H54 (cell line): ENCODE results near the gene RAB7A.
"Not testable (repeated sequence)": the region's sequence is repeated elsewhere in the genome, so short reads cannot be mapped to it uniquely, and the experiment has no call there.

ENCODE experiments used
- DNase-seq: peaks from one replicate; pipeline ENCODE4 v3.0.0; 2011; ENCODE audit warnings: low spot score, mixed read lengths; ENCODE audit not compliant: insufficient read length
- FAIRE-seq: peaks from 3 replicates; lab custom pipeline; 2011; peaks lifted over from hg19 to GRCh38; lab: Jason Lieb, UNC
- POLR2A ChIP-seq: IDR thresholded peaks from 2 replicates; pipeline ENCODE4 v1.6.1; 2011; ENCODE audit warnings: low read depth, mild to moderate bottlenecking, low read length

RAB7A gene

DNA sequence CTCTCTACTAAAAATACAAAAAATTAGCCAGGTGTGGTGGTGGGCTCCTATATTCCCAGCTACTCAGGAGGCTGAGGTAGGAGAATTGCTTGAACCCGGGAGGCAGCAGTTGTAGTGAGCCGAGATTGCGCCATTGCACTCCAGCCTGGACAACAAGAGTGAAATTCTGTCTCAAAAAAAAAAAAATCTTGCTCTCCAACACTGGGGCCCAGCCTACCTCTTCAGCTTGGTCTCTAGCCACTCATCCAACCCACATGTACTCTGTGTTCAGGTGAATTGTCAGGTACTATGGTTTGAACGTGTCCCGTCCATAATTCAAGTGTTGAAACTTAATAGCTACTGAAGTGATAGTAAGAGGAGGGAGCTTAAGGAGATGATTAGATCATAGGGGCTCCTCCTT is 22.4 kb upstream of the RAB7A start:
- FAIRE-seq, result no peak

DNA sequence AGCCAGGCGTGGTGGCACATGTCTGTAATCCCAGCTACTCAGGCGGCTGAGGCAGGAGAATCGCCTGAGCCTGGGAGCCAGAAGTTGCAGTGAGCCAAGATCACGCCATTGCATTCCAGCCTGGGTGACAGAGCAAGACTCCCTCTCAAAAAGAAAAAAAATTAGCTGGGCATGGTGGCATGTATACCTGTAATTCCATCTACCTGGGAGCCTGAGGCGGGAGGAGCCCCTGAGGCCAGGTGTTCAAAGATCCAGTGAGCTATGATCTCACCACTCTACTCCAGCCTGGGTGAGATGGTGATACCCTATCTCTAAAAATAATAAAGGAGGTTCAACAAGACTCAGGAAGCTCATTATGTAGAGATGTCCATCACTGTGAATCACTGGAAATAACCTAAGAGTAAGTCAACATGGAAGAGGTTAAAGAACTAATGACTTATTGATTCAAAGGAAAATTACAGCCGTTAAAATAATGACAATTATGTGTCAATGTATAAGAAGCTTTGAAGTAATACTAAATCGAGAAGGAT is 19.8 kb upstream of the RAB7A start:
- TF ChIP-seq POLR2A, result no peak
- FAIRE-seq (no peak), DNase-seq (no peak)

More for the DNA sequence above, 22.4 kb upstream of the RAB7A start:
- no peak for TF ChIP-seq POLR2A
- no peak for DNase-seq

DNA sequence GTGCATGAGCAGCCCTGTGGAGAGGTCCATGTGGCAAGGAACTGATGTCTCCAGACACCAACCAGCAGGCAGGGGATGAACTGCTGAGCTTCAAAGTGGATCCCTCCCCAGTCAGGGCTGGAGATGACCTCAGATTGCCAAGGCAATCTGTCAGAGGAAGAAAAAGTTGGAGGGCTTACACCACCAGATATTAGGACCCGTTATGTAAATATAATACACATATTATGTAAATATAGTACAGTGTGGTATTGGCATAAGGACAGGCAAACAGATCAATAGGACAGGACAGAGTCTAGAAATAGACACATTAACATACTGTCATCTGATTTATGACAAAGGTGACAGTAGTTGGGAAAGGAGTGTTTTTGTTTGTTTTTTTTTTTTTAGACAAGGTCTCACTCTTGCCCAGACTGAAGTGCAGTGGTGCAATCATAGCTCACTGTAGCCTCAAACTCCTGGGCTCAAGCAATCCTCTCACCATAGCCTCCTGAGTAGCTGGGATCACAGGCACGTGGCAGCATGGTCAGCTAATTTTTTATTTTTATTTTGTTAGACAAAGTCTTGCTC is 18.0 kb upstream of the RAB7A start:
- TF ChIP-seq POLR2A, result no peak
- no peak for FAIRE-seq
- no peak for DNase-seq

GRCh38 chr3:128709038-128709437 is 16.9 kb upstream of the RAB7A start:
- FAIRE-seq (no peak), DNase-seq (no peak)
- TF ChIP-seq POLR2A, result no peak

DNA sequence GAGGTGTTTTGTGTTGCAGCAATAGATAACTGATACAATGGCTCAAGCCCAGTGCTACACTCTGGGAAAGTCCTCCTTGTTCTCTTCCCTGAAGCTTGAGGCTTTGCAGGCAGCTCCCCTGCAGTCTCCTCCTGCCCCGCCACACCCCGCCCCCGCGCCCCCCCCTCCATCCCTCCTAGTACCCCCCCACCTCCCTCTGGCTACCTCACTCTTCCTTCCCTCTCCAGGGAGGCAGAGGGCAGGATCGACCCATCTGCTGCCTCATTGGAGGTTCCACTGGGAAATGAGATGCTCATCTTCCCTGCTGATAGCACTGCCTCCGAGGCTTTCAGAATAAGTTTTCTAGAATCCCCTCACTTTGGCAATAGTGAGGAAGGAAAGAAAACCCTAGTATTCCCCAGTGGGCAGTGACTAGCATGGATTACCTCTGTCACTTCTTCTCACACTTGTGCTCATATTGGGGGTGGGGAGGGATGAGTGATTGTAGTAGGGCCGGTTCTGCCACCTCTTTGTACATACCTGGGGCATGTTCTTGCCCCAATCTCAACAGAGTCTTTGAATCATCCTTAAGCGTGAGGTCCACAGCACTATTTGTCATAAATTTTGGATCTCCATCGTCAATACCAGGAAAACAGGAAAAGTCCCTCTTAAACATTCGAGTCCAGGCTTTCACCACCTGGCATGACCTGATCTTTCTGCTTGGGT is 16.3 kb upstream of the RAB7A start:
- TF ChIP-seq POLR2A, result no peak
- no peak for FAIRE-seq

DNA sequence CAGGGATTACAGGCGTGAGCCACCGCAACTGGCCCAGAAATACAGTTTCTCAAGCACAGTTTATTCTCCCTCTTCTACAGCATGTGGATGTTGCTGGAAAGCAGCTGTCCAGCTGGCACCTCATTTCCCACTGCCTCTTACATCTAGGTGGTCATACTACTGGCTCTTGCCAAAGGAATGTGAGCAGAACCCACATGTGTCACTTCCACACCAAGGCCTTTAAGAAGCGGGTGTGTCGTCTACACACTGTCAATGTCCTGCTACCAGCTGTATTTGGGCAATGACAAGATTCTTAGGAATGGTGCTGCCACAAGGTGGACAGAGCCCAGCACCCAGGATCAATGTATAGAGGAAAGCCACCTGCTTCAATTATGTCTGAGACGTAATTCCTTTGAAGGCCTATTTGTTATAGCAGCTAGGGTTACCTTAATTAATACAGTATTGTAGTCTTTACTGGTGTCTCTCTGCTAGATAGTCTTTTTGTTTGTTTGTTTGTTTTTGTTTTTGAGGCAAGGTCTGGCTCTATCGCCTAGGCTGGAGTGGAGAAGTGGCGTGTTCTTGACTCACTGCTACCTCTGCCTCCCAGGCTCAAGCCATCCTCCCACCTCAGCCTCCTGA is 15.1 kb upstream of the RAB7A start:
- FAIRE-seq (no peak), DNase-seq (no peak)
- TF ChIP-seq POLR2A, result no peak

More for the DNA sequence above, 16.3 kb upstream of the RAB7A start:
- DNase-seq, result no peak

GRCh38 chr3:128712848-128713247 is 13.1 kb upstream of the RAB7A start:
- DNase-seq (no peak), FAIRE-seq (no peak)
- no peak for TF ChIP-seq POLR2A

DNA sequence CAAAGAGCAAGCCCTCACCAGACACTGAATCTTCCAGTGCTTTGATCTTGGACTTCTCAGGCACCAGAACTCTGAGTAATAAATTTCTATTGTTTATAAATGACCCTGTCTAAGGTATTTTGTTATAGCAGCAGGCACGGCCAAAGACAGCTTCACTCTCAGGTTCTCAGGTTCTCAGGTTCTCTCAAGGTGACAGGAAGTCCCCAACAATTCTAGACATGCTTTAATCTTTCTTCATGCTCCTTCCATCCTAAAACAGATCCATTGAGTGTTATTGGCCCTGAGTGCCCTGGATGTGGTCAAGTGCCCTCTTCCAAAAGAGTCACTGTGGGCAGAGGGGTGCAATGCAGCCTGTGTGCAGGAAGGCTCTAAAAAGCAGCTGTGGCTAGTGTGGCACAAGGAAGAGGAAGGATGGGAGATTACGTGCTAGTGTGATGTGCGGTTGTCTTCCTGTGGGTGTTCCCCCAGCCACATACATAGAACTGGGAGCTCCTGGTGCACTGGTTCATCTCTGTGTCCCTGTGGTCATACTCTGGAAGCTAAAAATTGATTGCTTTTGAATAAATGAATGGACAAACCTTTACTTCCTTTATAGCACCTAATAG is 11.0 kb upstream of the RAB7A start:
- no peak for TF ChIP-seq POLR2A
- FAIRE-seq (no peak), DNase-seq (no peak)

DNA sequence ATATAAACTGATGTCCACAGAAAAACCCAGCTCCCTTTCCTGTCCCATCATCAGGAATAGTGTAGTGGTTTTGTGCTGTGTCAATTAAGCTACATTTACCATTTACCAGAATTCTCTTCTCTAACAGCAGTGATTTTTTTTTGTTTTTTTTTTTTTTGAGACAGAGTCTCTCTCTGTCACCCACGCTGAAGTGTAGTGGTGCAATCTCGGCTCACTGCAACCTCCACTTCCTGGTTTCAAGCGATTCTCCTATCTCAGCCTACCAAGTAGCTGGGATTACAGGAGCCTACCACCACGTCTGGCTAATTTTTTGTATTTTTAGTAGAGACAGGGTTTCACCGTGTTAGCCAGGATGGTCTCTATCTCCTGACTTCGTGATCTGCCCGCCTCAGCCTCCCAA is 7.1 kb upstream of the RAB7A start:
- FAIRE-seq, DNase-seq: not testable (repeated sequence)

- DNase-seq (no peak), FAIRE-seq (no peak)
- no peak for TF ChIP-seq POLR2A
Observed at GRCh38 chr3:128720891-128721290, 5.1 kb upstream of the RAB7A start.

DNA sequence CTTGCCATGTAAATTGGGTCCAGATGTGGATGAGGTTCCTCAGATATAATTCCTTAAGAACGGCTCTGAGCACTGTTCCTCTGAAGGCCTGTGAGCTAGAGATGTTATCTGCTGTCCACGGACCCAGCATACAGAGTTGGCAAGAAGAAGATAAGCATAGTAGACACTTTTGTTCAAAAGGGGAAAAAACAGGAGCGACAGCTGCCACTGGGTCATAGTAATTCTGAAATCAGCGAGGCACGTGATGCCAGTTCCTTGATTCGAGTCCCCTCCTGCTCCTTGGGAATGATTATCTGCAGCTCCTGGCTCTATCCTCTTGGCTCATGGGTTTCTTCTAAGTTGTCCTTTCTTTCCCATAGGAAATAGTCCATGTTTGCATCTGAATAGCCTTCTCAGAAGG is 2.5 kb upstream of the RAB7A start:
- FAIRE-seq, result no peak
- TF ChIP-seq POLR2A, result no peak
- no peak for DNase-seq

DNA sequence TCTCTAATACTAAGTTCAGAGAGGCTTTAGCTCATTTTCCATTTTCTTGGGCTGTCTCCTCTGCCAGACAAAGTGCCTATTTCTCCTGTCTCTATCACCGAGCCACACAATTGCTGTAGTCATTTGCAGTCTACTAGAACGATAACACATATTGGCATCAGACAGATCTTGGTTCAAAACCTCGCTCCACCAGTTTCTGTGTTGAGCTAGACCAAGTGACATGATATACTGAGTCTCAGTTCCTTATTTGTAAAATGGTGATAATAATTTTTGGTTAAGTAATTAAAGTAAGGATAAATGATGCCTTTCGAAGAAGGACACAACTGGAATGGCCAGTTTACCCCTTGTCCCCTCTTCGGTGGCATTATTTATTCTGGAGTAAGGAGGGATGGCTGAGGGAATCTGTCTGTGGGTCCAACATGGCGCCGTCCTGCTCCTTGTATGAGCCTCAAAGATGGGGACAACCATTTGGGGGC is 398 bp upstream of the RAB7A start:
- no peak for TF ChIP-seq POLR2A
- FAIRE-seq (no peak), DNase-seq (no peak)

DNA sequence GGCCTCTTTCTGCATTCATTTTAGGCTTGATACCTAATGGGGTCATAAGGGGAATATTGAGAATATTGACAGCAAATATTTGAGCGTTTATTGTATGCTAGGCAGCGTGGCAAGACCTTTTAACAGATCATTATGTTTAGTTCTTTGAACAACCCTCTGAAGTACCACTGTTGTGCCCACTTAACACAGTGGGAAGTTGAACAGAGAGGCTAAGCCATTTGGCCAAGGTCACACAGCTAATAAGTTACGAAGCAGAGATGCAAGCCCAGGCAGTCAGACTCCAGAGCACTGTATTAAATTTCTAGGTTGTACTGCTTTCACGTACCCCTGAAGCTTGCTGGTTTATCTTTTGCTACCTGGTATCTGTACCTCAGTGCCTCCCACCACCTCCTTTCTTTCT is 1.1 kb downstream of the RAB7A start:
- no peak for TF ChIP-seq POLR2A
- FAIRE-seq (no peak), DNase-seq (no peak)

- no peak for TF ChIP-seq POLR2A
- FAIRE-seq (no peak), DNase-seq (no peak)
Observed at GRCh38 chr3:128727485-128727884, 1.5 kb downstream of the RAB7A start.
